Measurements from ENCODE around the gene PFDN4.

GRCh38 chr20:54262671-54263070 lies 54.8 kb downstream of the PFDN4 start:
- TF ChIP-seq POLR2A (IDR thresholded peaks at IDR 0.05) (no peak), CTCF (IDR thresholded peaks at IDR 0.05) (no peak)
